ENCODE data around the gene PFKL.

Gene PFKL

GRCh38 chr21:44353191-44353970, 53.5 kb downstream of the PFKL start, which contains the start of gene TRPM2:
TSS of gene TRPM2 (plus strand) at chr21:44353621. CDS start at chr21:44353701, 80 bp downstream.
- H3K4me3 ChIP-seq (replicated peaks; ENCODE audit: insufficient read depth, low read length): peak within 1 kb of the TSS; percentile 39
- peak; percentile 96 to 97 for DNase-seq (ENCODE audit: low read depth in 1 of 2, low spot score in 1 of 2)
- TF ChIP-seq SPI1 (IDR thresholded peaks at IDR 0.05; ENCODE audit: borderline replicate concordance, low read depth): peak; percentile 35; the same call in 1 of the 2 replicates
- TF ChIP-seq, protein P1, sequence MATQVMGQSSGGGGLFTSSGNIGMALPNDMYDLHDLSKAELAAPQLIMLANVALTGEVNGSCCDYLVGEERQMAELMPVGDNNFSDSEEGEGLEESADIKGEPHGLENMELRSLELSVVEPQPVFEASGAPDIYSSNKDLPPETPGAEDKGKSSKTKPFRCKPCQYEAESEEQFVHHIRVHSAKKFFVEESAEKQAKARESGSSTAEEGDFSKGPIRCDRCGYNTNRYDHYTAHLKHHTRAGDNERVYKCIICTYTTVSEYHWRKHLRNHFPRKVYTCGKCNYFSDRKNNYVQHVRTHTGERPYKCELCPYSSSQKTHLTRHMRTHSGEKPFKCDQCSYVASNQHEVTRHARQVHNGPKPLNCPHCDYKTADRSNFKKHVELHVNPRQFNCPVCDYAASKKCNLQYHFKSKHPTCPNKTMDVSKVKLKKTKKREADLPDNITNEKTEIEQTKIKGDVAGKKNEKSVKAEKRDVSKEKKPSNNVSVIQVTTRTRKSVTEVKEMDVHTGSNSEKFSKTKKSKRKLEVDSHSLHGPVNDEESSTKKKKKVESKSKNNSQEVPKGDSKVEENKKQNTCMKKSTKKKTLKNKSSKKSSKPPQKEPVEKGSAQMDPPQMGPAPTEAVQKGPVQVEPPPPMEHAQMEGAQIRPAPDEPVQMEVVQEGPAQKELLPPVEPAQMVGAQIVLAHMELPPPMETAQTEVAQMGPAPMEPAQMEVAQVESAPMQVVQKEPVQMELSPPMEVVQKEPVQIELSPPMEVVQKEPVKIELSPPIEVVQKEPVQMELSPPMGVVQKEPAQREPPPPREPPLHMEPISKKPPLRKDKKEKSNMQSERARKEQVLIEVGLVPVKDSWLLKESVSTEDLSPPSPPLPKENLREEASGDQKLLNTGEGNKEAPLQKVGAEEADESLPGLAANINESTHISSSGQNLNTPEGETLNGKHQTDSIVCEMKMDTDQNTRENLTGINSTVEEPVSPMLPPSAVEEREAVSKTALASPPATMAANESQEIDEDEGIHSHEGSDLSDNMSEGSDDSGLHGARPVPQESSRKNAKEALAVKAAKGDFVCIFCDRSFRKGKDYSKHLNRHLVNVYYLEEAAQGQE (IDR thresholded peaks at IDR 0.05; ENCODE audit: insufficient replicate concordance, low read depth): peak; percentile 57
- 0 out of 2 replicates have a peak, but pooled peaks have one; percentile 34 for TF ChIP-seq GABPA (IDR thresholded peaks at IDR 0.05; ENCODE audit: low read depth)
- TF ChIP-seq CTCF (IDR thresholded peaks at IDR 0.05; ENCODE audit: insufficient read depth, low read length): no peak
- TF ChIP-seq POLR2AphosphoS5 (IDR thresholded peaks at IDR 0.05; ENCODE audit: low read depth): peak; percentile 97
- H3K27me3 ChIP-seq (ENCODE audit: insufficient read depth, poor library complexity, severe bottlenecking): no peaks in the 10 kb centered on the region
- peak within 1 kb of the TSS; percentile 99 for H3K27ac ChIP-seq (replicated peaks)

- TF ChIP-seq GABPA (IDR thresholded peaks at IDR 0.05; ENCODE audit: low read depth) (peak; percentile 58), SPI1 (IDR thresholded peaks at IDR 0.05; ENCODE audit: borderline replicate concordance, low read depth) (no peak; the same call in 1 of the 2 replicates), POLR2AphosphoS5 (IDR thresholded peaks at IDR 0.05; ENCODE audit: low read depth) (peak; percentile 83)
- Histone ChIP-seq H3K27ac (replicated peaks) (peak overlapping the region; percentile 99), H3K27me3 (ENCODE audit: insufficient read depth, poor library complexity, severe bottlenecking) (no peaks in the 10 kb centered on the region), H3K4me3 (replicated peaks; ENCODE audit: insufficient read depth, low read length) (peak overlapping the region; percentile 39)
- peak; percentile 97 to 98 for DNase-seq (ENCODE audit: low read depth in 1 of 2, low spot score in 1 of 2)
Observed at GRCh38 chr21:44354001-44354405, 54.1 kb downstream of the PFKL start.

DNA sequence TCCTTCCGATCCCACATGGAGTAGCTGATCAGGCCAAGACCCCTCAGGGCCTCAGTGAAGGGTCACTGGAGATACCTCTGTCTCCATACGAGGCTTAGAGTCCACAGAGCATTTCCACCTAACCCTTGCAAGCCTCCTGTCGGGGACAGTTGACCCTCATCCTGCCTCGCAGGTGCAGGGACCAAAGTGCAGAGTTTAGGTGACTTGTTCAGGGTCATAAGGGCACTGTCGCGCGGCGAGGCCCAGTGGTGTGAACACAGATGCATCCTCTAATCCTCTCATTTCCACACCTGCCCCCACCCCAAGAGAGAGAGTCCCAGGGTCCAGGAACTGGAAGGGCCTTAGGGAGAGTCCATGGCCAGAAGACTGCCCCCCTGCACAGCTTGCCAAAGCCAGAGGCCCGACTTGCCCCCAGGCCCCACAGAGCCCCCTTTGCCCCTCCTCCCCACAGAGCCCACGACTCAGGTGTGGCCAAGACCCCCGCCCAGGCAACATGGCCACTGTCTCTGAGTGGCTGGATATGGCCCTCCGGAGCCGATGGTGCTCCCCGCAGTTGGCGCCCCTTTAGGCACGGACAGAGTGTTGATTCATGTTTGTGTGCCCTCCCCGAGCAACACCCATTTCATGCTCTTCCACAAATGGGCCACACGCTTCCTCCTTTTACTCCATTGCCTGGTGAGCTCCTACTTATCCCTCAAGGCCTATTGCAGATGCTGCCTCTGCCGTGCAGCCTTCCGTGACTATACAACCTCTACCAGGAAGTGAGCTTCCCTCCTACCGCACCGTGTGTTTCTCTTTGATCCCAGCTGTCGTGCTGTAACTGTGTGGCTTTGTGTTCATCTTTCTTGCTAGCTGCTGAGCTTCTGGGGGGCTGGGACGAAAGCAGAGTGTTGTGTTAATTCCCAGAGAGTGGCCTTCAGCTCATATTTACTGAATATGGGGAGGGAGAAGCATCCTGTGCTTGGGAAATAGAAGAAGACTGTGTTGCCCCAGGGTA, 55.2 kb downstream of the PFKL start:
- H3K4me3 ChIP-seq (replicated peaks; ENCODE audit: insufficient read depth, low read length): peak overlapping the region; percentile 39
- no peaks in the 10 kb centered on the region for H3K27me3 ChIP-seq (ENCODE audit: insufficient read depth, poor library complexity, severe bottlenecking)
- H3K27ac ChIP-seq (replicated peaks): peak overlapping the region; percentile 99
- TF ChIP-seq POLR2AphosphoS5 (IDR thresholded peaks at IDR 0.05; ENCODE audit: low read depth): peak; percentile 76
- TF ChIP-seq, protein P1 (IDR thresholded peaks at IDR 0.05; ENCODE audit: insufficient replicate concordance, low read depth): peak; percentile 44
- TF ChIP-seq SPI1 (IDR thresholded peaks at IDR 0.05; ENCODE audit: borderline replicate concordance, low read depth): peak; percentile 65; the same call in 1 of the 2 replicates
- no peak for TF ChIP-seq CTCF (IDR thresholded peaks at IDR 0.05; ENCODE audit: insufficient read depth, low read length)
- no peak for TF ChIP-seq GABPA (IDR thresholded peaks at IDR 0.05; ENCODE audit: low read depth)
- DNase-seq (ENCODE audit: low read depth in 1 of 2, low spot score in 1 of 2): peak; percentile 77 to 95

Measured in HL-60 (cell line).